ENCODE data around the gene THSD4.

- TF ChIP-seq CTCF (IDR thresholded peaks at IDR 0.05) (no peak), EP300 (IDR thresholded peaks at IDR 0.05) (no peak), POLR2A (IDR thresholded peaks at IDR 0.05) (no peak), POLR2AphosphoS5 (IDR thresholded peaks at IDR 0.05) (no peak)
Measured at GRCh38 chr15:71598741-71599140, 483.5 kb downstream of the THSD4 start.

All from sigmoid colon (tissue), 4 donors.